Omental fat pad (tissue), 4 donors: ENCODE measurements around the gene C11orf52. TPM values are rescaled to one million over a fixed set of nuclear protein-coding genes. Genes with fewer than 3 reads are reported as not detected.
A peak's percentile ranks its signal among the peaks of the same experiment; 100 is the strongest.

ENCODE experiments used
- ATAC-seq: fragments of 150-250 bp; one replicate; pipeline ENCODE4 v1.9.1; 2016; ENCODE audit warnings: mild to moderate bottlenecking, moderate library complexity; ENCODE audit not compliant: low FRiP score
- DNase-seq: peaks from one replicate; pipeline ENCODE4 v3.0.0-alpha.2; 2019; ENCODE audit warnings: low spot score
- total RNA-seq, 4 donors: library from RNA; depleted of rRNA; stranded (reverse); fragments of >200 nt; gene quantifications; one replicate each; pipeline ENCODE4 v1.1.0, GENCODE V29; 2016
- TF ChIP-seq, protein P1 (sequence below), 3 donors: fragments of 450-650 bp; IDR thresholded peaks; one replicate each; pipeline ENCODE4 v1.5.1; 2016 to 2017; ENCODE audit warnings: antibody characterized with exemption in 3 of 3, mild to moderate bottlenecking in 3 of 3, moderate library complexity in 2 of 3

The C11orf52 gene
- total RNA-seq, 4 donors from 2014 or later, result 3.4 to 7.9 (median 7.5) TPM; not detected in 1

DNA sequence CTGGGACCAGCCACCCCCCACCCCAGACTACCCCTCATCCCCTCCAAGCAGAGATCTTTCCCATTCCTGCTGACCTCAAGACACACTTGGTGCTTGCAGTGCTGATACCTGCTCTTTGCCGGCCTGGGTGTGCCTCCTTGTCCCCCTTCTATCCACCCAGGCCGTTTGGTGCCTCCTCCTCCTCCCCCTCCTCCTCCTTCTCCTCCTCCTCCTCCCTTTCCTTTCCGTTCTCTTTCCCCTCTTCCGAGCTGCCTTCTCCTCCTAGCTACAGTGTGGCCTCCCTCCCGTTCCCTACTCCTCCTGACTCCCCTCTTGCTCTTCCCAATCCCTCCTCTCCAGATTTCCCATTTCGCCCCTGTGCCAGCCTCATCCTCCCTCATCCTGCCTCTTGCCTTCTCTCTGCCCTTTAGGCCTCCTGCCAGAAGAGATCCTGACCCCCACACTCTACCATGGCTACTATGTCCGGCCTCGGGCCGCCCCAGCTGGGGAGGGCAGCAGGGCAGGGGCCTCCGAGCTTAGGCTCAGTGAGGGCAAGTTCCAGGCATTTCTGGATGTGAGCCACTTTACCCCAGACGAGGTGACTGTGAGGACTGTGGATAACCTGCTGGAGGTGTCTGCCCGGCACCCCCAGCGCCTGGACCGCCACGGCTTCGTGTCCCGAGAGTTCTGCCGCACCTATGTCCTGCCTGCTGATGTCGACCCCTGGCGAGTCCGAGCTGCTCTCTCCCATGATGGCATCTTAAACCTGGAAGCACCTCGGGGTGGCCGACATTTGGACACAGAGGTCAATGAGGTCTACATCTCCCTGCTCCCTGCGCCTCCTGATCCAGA, 5.5 kb upstream of the C11orf52 start:
- peak; percentile 44 for ATAC-seq
- TF ChIP-seq, protein P1, sequence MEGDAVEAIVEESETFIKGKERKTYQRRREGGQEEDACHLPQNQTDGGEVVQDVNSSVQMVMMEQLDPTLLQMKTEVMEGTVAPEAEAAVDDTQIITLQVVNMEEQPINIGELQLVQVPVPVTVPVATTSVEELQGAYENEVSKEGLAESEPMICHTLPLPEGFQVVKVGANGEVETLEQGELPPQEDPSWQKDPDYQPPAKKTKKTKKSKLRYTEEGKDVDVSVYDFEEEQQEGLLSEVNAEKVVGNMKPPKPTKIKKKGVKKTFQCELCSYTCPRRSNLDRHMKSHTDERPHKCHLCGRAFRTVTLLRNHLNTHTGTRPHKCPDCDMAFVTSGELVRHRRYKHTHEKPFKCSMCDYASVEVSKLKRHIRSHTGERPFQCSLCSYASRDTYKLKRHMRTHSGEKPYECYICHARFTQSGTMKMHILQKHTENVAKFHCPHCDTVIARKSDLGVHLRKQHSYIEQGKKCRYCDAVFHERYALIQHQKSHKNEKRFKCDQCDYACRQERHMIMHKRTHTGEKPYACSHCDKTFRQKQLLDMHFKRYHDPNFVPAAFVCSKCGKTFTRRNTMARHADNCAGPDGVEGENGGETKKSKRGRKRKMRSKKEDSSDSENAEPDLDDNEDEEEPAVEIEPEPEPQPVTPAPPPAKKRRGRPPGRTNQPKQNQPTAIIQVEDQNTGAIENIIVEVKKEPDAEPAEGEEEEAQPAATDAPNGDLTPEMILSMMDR (IDR thresholded peaks at IDR 0.05), result no peak

DNA sequence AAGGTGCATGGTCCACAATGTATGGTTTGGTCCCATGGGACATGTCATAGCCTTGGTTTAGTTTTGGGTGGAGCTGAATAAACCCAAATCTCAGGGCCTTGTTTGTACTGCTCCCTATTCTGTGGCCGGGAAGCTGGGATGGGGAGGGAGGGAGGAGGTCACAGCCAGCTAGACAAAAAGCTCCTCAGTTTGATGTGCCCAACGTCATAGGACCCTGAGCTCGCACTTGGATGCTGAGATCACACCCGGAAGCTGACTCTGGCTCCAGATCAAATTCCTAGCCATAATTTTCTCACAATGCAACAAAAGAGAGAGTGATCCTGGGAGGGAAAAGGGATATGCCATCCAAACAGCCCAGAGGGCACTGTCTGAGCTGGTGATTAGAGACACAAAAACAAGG, 4.7 kb upstream of the C11orf52 start:
- DNase-seq, result no peak

More for the DNA sequence above, 5.5 kb upstream of the C11orf52 start:
- no peak for DNase-seq

DNA sequence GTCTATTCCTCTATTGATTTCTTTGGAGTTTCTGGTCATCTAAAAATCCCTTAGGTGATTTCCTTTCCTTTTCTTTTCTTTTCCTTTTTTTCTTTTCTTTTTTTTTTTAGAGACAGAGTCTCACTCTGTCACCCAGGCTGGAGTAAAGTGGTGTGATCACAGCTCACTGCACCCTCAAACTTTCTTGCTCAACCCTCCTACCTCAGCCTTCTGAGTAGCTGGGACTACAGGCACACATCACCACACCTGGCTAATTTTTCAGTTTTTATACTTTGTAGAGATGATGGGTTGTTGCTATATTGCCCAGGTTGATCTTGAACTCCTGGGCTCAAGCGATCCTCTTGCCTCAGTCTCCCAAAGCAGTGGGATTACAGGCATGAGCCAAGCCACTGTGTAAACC, 1.9 kb upstream of the C11orf52 start:
- TF ChIP-seq, protein P1 (IDR thresholded peaks at IDR 0.05), result no peak
- ATAC-seq (no peak), DNase-seq (no peak)

More for the DNA sequence above, 4.7 kb upstream of the C11orf52 start:
- ATAC-seq, result no peak
- TF ChIP-seq, protein P1 (IDR thresholded peaks at IDR 0.05), result no peak

DNA sequence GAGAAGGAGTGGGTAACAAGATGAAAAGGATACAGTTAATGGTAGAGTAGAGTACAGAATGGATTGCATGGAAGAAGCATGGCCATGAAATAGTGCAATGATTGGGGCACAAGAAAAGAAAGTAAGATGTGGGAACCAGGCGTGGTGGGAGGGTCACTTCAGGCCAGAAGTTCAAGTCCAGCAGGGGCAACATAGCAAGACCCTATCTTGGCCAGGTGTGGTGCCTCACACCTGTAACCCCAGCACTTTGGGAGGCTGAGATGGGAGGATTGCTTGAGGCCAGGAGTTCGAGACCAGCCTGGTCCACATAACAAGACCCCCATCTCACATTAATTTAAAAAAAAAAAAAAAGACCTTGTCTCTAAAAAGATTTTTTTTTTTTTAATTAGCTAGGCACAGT, 1.4 kb upstream of the C11orf52 start:
- TF ChIP-seq, protein P1 (IDR thresholded peaks at IDR 0.05), result no peak
- DNase-seq, result no peak
- ATAC-seq, result no peak

DNA sequence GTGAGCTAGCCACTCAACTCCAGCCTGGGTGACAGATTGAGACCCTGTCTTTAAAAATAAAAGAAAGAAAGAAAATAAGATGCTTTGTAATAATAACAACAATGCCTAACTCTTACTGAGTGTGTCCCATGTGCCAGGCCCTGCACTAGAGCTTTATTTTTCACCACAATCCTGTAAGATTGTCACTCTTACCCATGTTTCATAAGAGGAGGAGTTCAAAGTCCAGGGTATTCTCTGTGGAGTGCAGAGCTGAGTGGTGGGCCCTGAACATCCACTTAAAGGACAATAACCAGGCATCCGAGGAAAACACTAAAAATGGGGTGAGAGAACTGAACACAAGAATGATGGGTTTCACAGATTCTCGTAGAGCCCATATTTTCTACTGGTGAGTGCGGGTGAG, 925 bp upstream of the C11orf52 start:
- DNase-seq, result no peak
- ATAC-seq, result no peak
- TF ChIP-seq, protein P1 (IDR thresholded peaks at IDR 0.05), result no peak

DNA sequence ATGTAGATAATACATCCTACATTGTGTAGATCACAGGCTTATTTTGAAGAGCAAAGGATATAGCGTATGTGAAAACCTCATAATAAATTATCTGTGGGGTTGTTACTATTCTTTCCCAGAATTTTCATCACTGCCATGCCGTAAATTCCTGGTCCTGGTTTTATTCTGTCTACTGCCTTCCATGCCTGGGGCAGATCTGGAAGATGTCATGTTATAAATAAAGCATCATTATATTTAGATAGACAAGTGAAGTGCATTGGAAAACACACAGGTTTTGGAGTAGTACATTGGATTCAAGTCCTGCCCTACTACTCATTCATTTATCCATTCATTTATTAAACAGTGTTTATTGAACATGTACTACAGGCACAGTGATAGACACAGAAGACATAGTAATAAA, 2.2 kb downstream of the C11orf52 start:
- ATAC-seq (no peak), DNase-seq (no peak)
- TF ChIP-seq, protein P1 (IDR thresholded peaks at IDR 0.05), result no peak
